ENCODE data around the gene TMEM42.
A peak's percentile ranks its signal among the peaks of the same experiment; 100 is the strongest.
"Not testable (repeated sequence)": the region's sequence is repeated elsewhere in the genome, so short reads cannot be mapped to it uniquely, and the experiment has no call there.

Gene TMEM42

GRCh38 chr3:44861412-44862225, at the start of gene TMEM42:
TMEM42 (plus strand) TSS chr3:44861912; CDS start chr3:44861925, 13 bp downstream.
- peak; percentile 91 for DNase-seq

GRCh38 chr3:44814751-44815150, 47.0 kb upstream of the TMEM42 start:
- DNase-seq: no peak

- not testable (repeated sequence) for DNase-seq
Observed at GRCh38 chr3:44816334-44816733, 45.4 kb upstream of the TMEM42 start.

GRCh38 chr3:44821206-44821605, 40.5 kb upstream of the TMEM42 start:
- DNase-seq: not testable (repeated sequence)

GRCh38 chr3:44825264-44825925, 36.3 kb upstream of the TMEM42 start:
- no peak for DNase-seq

GRCh38 chr3:44827196-44827595, 34.5 kb upstream of the TMEM42 start:
- DNase-seq: no peak

- no peak for DNase-seq
Observed at GRCh38 chr3:44831232-44831631, 30.5 kb upstream of the TMEM42 start.

- DNase-seq: no peak
Observed at GRCh38 chr3:44832032-44832431, 29.7 kb upstream of the TMEM42 start.

- no peak for DNase-seq
Observed at GRCh38 chr3:44832965-44833364, 28.7 kb upstream of the TMEM42 start.

GRCh38 chr3:44833394-44833793, 28.3 kb upstream of the TMEM42 start:
- no peak for DNase-seq

GRCh38 chr3:44835684-44836083, 26.0 kb upstream of the TMEM42 start:
- no peak for DNase-seq

- DNase-seq: no peak
Observed at GRCh38 chr3:44842376-44842775, 19.3 kb upstream of the TMEM42 start.

GRCh38 chr3:44845528-44846520, 15.9 kb upstream of the TMEM42 start:
- DNase-seq: no peak

- DNase-seq: no peak
Observed at GRCh38 chr3:44848634-44849033, 13.1 kb upstream of the TMEM42 start.

- DNase-seq: not testable (repeated sequence)
Observed at GRCh38 chr3:44856663-44857062, 5.0 kb upstream of the TMEM42 start.

- DNase-seq: no peak
Observed at GRCh38 chr3:44860117-44860516, 1.6 kb upstream of the TMEM42 start.

GRCh38 chr3:44862226-44862637, 520 bp downstream of the TMEM42 start:
- no peak for DNase-seq

GRCh38 chr3:44865272-44866035, 3.7 kb downstream of the TMEM42 start:
- DNase-seq: no peak

- no peak for DNase-seq
Observed at GRCh38 chr3:44867421-44868111, 5.9 kb downstream of the TMEM42 start.

GRCh38 chr3:44870375-44871061, 8.8 kb downstream of the TMEM42 start:
- no peak for DNase-seq

- DNase-seq: no peak
Observed at GRCh38 chr3:44874308-44874707, 12.6 kb downstream of the TMEM42 start, which contains the start of gene TGM4. TGM4 (plus strand) TSS chr3:44874608; CDS start chr3:44874679, 71 bp downstream.
